ENCODE data around the gene SUPT20H.
A peak's percentile ranks its signal among the peaks of the same experiment; 100 is the strongest.

SUPT20H gene

GRCh38 chr13:36998624-36999041 lies 60.9 kb downstream of the SUPT20H start:
- DNase-seq: no peak

GRCh38 chr13:36997716-36998427 lies 61.6 kb downstream of the SUPT20H start:
- DNase-seq: no peak

- DNase-seq: no peak
Observed at GRCh38 chr13:36992362-36992761, 67.1 kb downstream of the SUPT20H start.

GRCh38 chr13:36986462-36987240 lies 72.8 kb downstream of the SUPT20H start:
- DNase-seq: no peak

- peak; percentile 31 for DNase-seq
Observed at GRCh38 chr13:36981156-36981743, 78.2 kb downstream of the SUPT20H start.

- DNase-seq: no peak
Observed at GRCh38 chr13:36979361-36980050, 80.0 kb downstream of the SUPT20H start.

- no peak for DNase-seq
Observed at GRCh38 chr13:36975172-36975571, 84.3 kb downstream of the SUPT20H start.

- no peak for DNase-seq
Observed at GRCh38 chr13:36973621-36974295, 85.7 kb downstream of the SUPT20H start.

GRCh38 chr13:36973009-36973408 lies 86.5 kb downstream of the SUPT20H start:
- DNase-seq: no peak

GRCh38 chr13:36966404-36966803 lies 93.1 kb downstream of the SUPT20H start:
- DNase-seq: no peak

GRCh38 chr13:36965767-36966166 lies 93.7 kb downstream of the SUPT20H start:
- DNase-seq: no peak

- DNase-seq: no peak
Observed at GRCh38 chr13:36959456-36960116, 99.9 kb downstream of the SUPT20H start.

All from SHP77 treated with DMSO at 0.1 percent for 48 hours (cell line).